MM.1S (cell line): ENCODE results near the gene CYP2D6.

Experiments used
- DNase-seq: peaks from one replicate; pipeline ENCODE4 v3.0.0-alpha.2; 2015
- H2AFZ ChIP-seq: fragments of 300-600 bp; sonication (generic); 2 replicates; pipeline ENCODE4 v1.6.0; 2016; ENCODE audit warnings: antibody characterized with exemption, low read length
- H3F3A ChIP-seq: fragments of 300-600 bp; sonication (generic); 2 replicates; pipeline ENCODE4 v1.6.1; 2016; ENCODE audit warnings: mild to moderate bottlenecking, antibody characterized with exemption, low read length, moderate library complexity, mixed read lengths; ENCODE audit not compliant: insufficient read depth
- H3K27ac ChIP-seq: fragments of 300-600 bp; sonication (generic); 2 replicates; pipeline ENCODE4 v1.5.1; 2016; ENCODE audit warnings: mild to moderate bottlenecking, low read length
- H3K27me3 ChIP-seq: fragments of 300-600 bp; sonication (generic); replicated peaks from 2 replicates; pipeline ENCODE4 v1.6.0; 2016; ENCODE audit warnings: low read length; ENCODE audit not compliant: insufficient read depth
- H3K36me3 ChIP-seq: fragments of 300-600 bp; sonication (generic); replicated peaks from 2 replicates; pipeline ENCODE4 v1.6.1; 2016; ENCODE audit warnings: mild to moderate bottlenecking, low read length, mixed read lengths; ENCODE audit not compliant: insufficient read depth
- H3K4me1 ChIP-seq: fragments of 300-600 bp; sonication (generic); 2 replicates; pipeline ENCODE4 v1.6.1; 2016; ENCODE audit warnings: low read length, mixed read lengths
- H3K4me2 ChIP-seq: fragments of 300-600 bp; sonication (generic); 2 replicates; pipeline ENCODE4 v1.6.0; 2016; ENCODE audit warnings: low read depth, low read length
- H3K4me3 ChIP-seq: fragments of 300-600 bp; sonication (generic); 2 replicates; pipeline ENCODE4 v1.5.1; 2016; ENCODE audit warnings: low read length, mixed read lengths
- H3K79me2 ChIP-seq: fragments of 300-600 bp; sonication (generic); 2 replicates; pipeline ENCODE4 v1.6.1; 2016; ENCODE audit warnings: mixed run types, low read length, mixed read lengths
- H3K9ac ChIP-seq: fragments of 300-600 bp; sonication (generic); 2 replicates; pipeline ENCODE4 v1.6.1; 2016; ENCODE audit warnings: low read length, mixed read lengths
- H3K9me2 ChIP-seq: fragments of 300-600 bp; sonication (generic); replicated peaks from 2 replicates; pipeline ENCODE4 v1.6.1; 2016; ENCODE audit warnings: mild to moderate bottlenecking, low read length, mixed read lengths; ENCODE audit not compliant: insufficient read depth
- H3K9me3 ChIP-seq: fragments of 300-600 bp; sonication (generic); replicated peaks from 2 replicates; pipeline ENCODE4 v1.6.1; 2016; ENCODE audit warnings: mild to moderate bottlenecking, low read length, mixed read lengths; ENCODE audit not compliant: insufficient read depth
- H4K20me1 ChIP-seq: fragments of 300-600 bp; sonication (generic); 2 replicates; pipeline ENCODE4 v1.6.1; 2016; ENCODE audit warnings: mild to moderate bottlenecking, low read length, moderate library complexity, mixed read lengths; ENCODE audit not compliant: insufficient read depth
- CTCF ChIP-seq: fragments of 300-600 bp; sonication (generic); IDR thresholded peaks from 2 replicates; pipeline ENCODE4 v1.5.1; 2016; ENCODE audit warnings: antibody characterized with exemption, low read length, mixed read lengths
- EZH2 ChIP-seq: fragments of 300-600 bp; sonication (generic); optimal IDR thresholded peaks from 2 replicates; pipeline ENCODE3; 2017; ENCODE audit warnings: low read depth, mild to moderate bottlenecking, antibody characterized with exemption, low read length, mixed read lengths
- EZH2phosphoT487 ChIP-seq: fragments of 300-600 bp; sonication (generic); IDR thresholded peaks from 2 replicates; pipeline ENCODE4 v1.6.1; 2018; ENCODE audit warnings: antibody characterized with exemption, low read length

CYP2D6 gene

DNA sequence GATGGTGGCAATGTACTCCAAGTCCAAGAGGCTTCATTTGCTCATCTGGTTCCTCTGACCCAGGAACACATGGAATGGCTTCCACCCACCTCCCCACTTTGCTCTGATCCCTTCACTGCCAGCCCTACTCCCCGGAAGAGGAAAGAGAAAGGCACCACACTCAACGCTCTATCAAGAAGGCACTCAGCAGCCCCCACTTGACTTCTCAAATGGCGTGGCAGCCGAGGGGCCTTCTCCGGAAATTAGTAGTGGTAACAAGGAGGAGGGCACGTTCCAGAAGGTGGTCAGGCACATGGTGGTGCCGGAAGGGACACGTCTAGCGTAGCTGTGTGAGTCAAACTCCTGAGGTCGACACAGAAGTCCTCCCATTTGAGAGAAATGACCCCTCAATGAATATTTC is 36.5 kb upstream of the CYP2D6 start:
- Histone ChIP-seq H3K4me1 (no peaks in the 10 kb centered on the region), H3K27ac (no peak overlapping the region), H3K9me3 (no peaks in the 10 kb centered on the region), H3K9me2 (no peaks in the 10 kb centered on the region), H3K4me2 (no peak overlapping the region), H4K20me1 (no peaks in the 10 kb centered on the region; the same call in 1 of the 2 replicates), H3F3A (no peaks in the 10 kb centered on the region; the same call in 1 of the 2 replicates), H3K36me3 (no peaks in the 10 kb centered on the region; the same call in 1 of the 2 replicates), H3K79me2 (peaks cover 13% of the 10 kb centered on the region), H3K27me3 (no peaks in the 10 kb centered on the region), H3K9ac (no peak overlapping the region), H2AFZ (no peak overlapping the region), H3K4me3 (no peak overlapping the region)
- no peak for DNase-seq
- TF ChIP-seq EZH2phosphoT487 (no peak), EZH2 (no peak), CTCF (no peak)

DNA sequence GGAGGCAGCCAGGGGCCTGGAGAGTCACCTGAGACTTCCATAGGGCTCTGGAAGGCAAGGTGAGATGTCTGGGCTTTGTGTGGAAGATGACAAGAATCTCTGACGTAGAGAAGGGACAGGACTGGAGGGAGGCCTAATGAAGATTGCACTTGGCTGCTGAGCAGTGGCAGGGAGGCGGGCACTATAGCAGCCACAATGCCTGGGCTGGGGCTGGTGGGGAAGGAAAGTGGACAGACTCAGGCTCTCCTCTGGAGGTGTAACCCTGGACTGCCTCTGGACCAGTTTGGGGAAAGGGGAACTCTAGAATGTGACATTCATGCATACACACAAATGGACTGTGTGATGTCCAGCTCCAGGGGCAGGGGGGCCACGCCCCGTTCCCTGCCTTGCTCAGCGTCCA is 34.3 kb upstream of the CYP2D6 start:
- no peak overlapping the region for H2AFZ ChIP-seq
- H4K20me1 ChIP-seq = no peaks in the 10 kb centered on the region; the same call in 1 of the 2 replicates
- no peaks in the 10 kb centered on the region; the same call in 1 of the 2 replicates for H3F3A ChIP-seq
- no peak overlapping the region for H3K4me2 ChIP-seq
- H3K4me3 ChIP-seq = no peak overlapping the region
- H3K36me3 ChIP-seq = no peaks in the 10 kb centered on the region; the same call in 1 of the 2 replicates
- H3K9me3 ChIP-seq = no peaks in the 10 kb centered on the region
- H3K9me2 ChIP-seq = no peaks in the 10 kb centered on the region
- H3K79me2 ChIP-seq = 0 out of 2 replicates have a peak, but pooled peaks cover 3% of the 10 kb centered on the region
- H3K9ac ChIP-seq = no peak overlapping the region
- H3K4me1 ChIP-seq = no peaks in the 10 kb centered on the region
- no peaks in the 10 kb centered on the region for H3K27me3 ChIP-seq
- no peak for TF ChIP-seq EZH2phosphoT487
- no peak for TF ChIP-seq EZH2
- TF ChIP-seq CTCF = no peak
- DNase-seq = no peak
- H3K27ac ChIP-seq = no peak overlapping the region

DNA sequence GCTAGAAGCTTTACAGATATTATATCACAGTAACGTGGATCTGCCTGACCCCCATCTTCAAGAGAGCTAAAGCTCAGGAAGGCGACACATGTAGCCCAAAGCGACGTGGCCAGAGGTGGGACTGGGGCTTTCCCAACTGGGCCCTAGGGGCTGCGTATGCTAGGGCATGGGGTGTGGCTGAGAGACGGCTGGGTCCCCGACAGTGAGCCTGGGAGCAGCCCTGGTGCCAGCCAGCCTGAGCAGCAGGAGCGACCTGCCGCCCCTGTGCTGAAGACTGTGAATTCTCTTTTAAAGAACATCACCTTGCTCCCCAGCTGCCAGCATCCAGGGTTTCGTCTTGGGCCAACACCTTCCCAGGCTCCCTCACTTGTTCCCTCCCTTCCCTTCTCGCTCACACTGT is 32.9 kb upstream of the CYP2D6 start:
- Histone ChIP-seq H3K4me1 (no peaks in the 10 kb centered on the region), H3K9me3 (no peaks in the 10 kb centered on the region), H2AFZ (no peak overlapping the region), H3F3A (no peaks in the 10 kb centered on the region; the same call in 1 of the 2 replicates), H3K27me3 (no peaks in the 10 kb centered on the region), H3K9ac (no peak overlapping the region), H4K20me1 (no peaks in the 10 kb centered on the region), H3K4me2 (no peak overlapping the region), H3K27ac (no peak overlapping the region), H3K79me2 (no peaks in the 10 kb centered on the region), H3K9me2 (no peaks in the 10 kb centered on the region), H3K4me3 (no peak overlapping the region), H3K36me3 (no peaks in the 10 kb centered on the region; the same call in 1 of the 2 replicates)
- TF ChIP-seq EZH2 (no peak), EZH2phosphoT487 (no peak), CTCF (no peak)
- DNase-seq = no peak
